ENCODE data around the gene COL4A5.
"Not testable (repeated sequence)": the region's sequence is repeated elsewhere in the genome, so short reads cannot be mapped to it uniquely, and the experiment has no call there.

COL4A5 gene

DNA sequence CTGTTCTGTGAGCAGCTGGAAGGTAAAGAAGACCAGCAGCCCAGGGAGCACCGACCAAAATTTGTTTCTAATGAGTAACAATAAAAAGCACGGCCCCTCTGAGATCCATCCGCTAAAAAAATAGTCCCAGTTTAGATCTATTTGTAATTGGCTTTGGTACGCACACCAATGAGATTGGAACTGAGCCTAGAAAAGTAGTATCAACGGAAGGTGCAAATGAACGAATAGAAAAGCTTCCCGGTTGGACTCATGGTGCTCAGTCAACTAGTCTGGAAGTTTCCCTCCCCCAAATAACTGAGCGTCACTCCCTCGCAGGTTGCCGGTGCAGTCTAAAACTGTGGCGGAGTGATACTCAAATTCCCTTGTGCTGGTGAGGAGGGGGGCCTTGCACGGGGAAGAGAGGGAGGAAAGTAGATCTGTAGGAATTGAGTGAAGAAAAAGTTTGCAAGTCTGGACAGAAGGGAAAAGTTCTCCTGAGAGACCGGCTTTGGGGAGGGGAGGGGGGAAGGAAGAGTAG lies at the start of gene COL4A5:
TSS of gene COL4A5 (plus strand) at position 413 of the 517 bp plus-strand sequence. CDS start 288 bp downstream, outside the sequence.
- DNase-seq (ENCODE audit: low read depth in 3 of 3) = no peak

DNA sequence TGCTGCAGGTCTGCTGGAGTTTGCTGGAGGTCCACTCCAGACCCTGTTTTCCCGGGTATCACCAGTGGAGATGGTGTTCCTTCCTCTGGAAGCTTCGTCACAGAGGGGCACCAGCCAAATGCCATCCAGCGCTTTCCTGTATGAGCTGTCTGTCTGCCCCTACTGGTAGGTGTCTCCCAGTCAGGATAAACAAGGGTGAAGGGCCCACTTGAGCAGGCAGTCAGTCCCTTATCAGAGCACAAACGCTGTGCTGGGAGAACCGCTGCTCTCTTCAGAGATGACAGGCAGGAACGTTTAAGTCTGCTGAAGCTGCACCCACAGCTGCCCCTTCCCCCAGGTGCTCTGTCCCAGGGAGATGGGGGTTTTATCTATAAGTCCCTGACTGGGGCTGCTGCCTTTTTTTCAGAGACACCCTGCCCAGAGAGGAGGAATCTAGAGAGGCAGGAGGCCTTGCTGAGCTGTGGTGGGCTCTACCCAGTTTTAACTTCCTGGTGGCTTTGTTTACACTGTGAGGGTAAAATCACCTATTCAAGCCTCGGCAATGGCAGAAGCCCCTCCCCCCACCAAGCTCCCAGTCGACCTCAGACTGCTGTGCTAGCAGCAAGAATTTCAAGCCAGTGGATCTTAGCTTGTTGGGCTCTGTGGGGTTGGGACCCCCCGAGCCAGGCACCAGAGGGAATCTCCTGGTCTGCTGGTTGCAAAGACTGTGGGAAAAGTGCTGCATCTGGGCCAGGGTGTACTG lies 48.5 kb upstream of the COL4A5 start:
- not testable (repeated sequence) for DNase-seq (ENCODE audit: low read depth in 3 of 3)

DNA sequence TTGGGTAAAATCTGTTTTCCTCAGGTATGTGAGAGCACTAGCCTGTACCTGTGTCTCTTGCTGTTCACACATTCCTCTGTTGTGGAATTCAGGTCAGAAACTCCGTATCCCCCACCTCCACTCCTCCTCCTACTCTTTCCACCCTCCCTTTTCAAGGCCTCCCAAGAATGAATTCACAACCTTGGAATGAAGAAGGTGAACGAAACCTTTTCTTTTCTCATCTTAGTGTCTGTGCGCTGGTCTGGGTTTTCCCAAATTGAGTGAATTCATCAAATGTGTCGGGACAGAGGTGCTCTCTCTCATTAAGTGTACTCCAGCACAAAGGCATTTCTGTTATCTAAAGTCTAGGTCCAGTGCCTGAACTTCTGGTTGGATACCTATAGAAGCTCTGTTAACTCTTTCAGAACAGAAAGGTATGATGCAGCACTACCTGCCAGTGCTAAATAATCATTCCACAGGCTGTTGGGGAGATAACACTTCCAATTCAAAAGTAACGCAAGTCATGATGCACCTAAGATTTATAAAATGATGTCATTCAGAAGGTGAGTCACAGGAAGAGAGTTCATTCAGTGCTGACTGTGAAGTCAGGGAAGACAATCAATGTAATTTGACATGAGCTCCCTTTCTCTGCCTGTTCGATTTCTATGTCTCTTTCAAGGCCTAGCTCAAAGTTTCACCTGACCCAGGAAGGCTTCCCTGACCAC lies 43.3 kb upstream of the COL4A5 start:
- DNase-seq (ENCODE audit: low read depth in 3 of 3) = no peak

DNA sequence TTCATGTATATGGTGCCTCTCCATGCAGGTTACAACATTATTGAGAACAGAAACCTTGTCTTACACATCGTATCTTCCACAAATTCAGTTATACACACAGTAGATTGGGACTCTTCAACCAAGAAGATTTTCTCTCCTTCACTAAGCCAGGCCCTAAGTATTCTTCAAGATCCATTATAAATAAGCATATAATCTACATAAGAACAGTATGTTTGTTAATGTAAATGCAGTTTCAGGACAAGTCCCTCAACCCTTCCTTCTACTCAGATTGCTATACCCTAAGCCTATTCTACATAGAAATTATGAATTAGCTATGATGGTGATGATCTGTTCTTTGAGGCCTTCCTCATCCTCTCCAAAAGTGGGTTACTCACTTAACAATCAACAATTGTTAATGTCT lies 42.7 kb upstream of the COL4A5 start:
- no peak for DNase-seq (ENCODE audit: low read depth in 3 of 3)

DNA sequence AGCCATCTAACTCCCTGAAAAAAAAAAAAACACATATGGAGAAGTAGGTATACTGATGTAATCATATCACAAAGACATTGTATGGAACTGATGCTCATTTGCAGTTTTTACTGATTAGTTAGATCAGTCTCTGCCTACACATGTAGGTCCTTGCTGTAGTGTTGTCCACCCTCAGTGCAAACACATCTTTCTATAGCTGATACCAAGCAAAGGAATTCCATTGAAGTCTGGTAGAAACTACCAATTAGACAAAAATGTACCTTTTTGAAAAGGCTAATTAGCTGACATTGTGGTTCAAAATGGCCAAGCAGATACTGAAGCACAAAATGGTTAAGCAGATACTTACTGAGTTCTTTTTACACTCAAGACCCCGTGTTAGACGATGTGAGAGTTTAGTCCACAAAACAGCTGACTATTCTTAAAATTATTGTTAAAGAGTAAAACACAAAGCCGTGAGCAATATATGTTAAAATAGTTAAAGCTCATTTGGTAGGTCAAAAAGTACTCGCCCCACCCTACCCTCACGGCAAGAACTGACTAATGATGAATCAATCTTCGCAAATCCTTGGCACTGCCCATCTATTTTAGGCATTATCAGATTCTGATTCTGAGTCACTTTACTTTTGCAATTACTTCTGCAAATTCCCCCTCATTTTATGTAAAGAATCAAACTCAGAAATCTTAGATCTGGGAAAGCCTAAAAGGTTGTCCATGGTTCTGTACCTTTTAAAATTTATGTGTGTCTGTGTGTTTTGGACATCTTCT lies 41.8 kb upstream of the COL4A5 start:
- no peak for DNase-seq (ENCODE audit: low read depth in 3 of 3)

DNA sequence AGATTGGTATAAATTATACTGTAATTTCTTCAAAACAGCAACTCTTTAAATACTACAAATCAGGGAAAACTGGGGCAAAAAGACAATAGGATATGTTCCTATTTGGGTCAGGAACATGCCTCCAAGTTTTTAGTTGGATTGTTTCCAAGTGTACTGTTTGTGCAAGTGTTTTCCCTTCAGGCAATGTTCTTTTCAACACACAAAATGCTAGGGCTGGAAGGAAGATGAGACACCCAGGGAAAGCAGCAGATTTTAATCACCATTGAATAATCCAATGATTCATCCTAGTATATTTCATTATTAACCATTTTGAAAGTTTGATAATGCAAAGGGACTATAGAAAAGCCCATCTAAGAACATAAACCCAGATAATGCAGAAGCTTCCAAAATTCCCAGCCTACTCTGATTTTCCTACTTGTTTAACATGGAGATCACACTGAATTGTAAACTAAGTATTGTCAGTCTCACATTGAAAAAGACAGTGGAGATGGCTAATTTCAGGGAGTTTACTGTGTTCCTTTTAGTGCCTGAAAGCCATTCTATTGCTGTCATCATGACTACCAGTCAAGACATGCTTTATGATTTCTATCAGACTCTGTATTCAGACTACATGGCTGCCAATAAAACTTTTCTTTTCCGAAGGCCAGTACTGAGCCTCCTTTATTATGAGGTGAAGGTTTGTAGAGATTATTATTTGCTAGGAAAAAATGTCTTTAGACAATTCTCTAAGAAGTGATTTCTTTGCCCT lies 40.0 kb upstream of the COL4A5 start:
- DNase-seq (ENCODE audit: low read depth in 3 of 3) = no peak

DNA sequence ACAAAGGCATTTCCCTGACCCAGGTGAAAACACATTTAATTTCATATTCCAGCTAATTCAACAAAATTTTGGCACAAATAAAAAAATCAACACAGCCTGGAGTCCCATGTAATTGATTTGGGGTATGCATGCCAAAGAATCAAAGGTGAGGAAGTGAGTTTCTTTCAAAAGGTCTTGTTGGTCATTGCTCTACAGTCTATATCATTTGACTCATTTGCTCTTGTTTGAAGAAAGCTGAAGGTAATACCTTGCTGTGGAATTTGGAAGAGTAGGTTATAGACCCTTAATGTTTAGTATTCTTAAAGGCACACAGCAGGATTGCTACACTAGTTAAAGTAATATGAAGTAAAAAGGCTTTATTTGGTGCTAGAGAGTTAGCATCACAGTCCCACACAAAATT lies 26.9 kb upstream of the COL4A5 start:
- no peak for DNase-seq (ENCODE audit: low read depth in 3 of 3)

DNA sequence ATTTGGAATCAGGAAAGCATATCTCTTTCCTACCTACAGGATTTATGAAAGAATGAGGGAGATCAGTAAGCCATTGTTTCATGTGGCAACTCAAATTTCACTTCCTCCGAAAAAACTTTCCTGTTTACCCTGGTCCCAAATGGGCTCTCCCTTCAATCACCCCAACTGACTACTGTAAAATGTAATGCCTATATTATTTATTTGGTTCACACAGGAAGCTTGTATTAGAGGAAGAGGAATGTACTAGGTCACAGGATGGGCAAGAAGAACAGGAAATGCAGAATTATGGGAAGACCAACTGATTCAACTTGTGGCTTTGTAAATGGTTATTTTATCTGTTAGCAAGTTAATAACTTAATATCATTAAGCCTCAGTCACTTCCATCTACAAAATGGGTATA lies 24.5 kb upstream of the COL4A5 start:
- DNase-seq (ENCODE audit: low read depth in 3 of 3) = no peak

DNA sequence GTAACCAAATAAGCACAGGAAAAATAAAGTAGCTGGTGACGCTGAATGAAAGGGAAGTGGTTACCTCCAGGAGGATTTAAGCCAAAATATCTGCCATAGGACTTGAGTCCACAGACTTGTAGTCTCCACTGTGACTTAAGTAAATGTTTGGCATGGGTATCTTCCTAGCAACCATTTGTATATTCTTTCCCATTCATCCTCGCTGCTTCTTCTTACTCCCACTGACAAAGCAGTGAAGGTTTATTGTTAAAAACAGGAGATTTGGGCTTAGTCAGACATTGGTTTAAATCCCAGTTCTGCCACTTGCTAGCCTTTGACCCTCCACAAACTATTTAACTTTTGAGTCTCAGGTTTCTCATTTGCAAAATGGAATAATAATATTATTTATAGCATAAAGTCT lies 23.7 kb upstream of the COL4A5 start:
- DNase-seq (ENCODE audit: low read depth in 3 of 3) = no peak

DNA sequence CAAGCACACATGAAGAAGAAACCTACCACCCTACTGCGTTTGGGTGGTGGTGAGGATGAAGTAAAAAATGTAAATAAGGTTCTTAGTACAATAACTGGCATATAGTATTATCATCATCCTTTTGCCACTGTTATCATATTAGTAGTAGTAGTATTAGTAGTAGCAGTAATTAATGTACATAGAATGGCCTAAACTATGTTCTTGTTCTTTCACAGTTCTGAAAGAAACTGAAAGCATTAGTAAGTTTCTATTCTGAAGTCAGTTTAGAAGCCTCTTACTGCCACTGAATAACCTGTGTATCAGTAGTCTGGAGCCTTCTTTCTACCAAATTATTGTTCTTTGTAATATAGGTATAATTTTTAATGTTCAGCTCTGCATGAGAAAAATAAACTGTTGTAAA lies 22.4 kb upstream of the COL4A5 start:
- DNase-seq (ENCODE audit: low read depth in 3 of 3) = no peak

DNA sequence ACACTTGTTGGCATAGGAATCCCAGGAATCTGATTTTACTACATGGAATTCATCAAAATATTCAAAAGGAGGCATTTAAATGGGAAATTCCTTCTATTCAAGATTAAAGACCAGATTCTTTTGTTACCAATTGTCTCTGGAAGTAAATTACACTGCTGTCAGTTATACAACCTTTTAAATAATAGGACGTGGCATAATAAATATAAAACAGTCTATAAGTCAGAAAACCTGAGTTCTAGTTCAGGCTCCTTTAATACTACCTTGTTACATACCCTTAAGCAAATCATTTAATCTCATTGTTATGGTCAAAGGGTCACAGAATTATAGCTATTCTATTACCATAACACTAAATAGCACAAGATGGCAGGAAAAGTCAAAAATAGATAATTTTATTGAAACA lies 20.2 kb upstream of the COL4A5 start:
- no peak for DNase-seq (ENCODE audit: low read depth in 3 of 3)

DNA sequence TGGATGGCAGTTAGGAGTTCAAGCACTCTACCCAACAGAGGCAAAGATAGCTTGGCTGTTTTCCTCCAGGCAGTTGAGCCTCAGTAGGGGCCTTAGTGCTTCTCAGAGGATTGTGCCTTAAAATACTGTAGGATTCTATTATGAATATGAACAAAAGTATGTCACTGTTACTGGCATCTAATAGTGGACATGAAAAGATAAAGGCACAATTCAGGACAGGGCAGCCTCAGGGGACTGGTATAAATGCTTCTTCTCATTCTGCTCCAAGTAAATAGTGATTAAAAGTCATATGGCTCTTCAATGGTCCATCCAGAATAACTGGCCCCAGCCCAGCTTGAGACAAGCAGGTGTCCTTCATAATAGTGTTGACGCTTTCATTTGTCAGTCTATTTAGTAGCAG lies 19.2 kb upstream of the COL4A5 start:
- no peak for DNase-seq (ENCODE audit: low read depth in 3 of 3)

DNA sequence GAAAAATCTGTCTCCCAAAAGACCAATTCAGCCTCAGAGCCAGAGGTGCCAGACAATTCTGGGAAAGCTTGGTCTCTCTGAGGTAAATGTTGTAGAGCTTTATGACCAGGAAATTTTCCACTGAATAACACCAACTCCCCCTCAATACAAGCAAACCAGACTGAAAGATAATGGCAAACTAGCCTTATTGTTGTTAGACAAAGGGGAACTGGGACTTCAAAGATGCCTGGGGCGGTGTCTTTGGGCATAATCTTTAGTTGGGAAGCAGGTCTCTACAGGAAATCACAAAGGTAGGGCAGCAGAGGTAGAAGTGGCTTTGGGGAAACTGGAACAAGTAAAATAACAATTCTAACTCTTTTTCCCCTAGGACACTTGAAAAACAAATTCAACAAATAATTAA lies 13.4 kb upstream of the COL4A5 start:
- DNase-seq (ENCODE audit: low read depth in 3 of 3) = no peak

DNA sequence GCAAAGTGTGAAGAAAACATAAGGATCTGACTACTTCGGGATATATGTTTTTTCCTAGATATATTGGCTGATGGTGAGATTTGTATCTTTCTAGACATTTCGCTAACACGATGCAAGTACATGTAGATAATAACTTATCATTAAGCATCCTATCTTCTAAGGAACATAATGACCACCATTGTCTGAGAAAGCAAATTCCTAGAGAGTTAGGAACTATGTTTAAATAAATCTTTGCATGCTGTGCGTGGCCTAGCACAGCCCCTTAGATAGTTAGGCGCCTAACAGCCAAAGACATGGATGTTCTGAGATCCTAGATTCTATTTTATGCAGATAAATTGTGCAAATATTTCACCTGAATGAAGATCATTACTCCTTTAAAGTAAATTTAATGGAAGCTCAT lies 4.4 kb upstream of the COL4A5 start:
- DNase-seq (ENCODE audit: low read depth in 3 of 3) = no peak

DNA sequence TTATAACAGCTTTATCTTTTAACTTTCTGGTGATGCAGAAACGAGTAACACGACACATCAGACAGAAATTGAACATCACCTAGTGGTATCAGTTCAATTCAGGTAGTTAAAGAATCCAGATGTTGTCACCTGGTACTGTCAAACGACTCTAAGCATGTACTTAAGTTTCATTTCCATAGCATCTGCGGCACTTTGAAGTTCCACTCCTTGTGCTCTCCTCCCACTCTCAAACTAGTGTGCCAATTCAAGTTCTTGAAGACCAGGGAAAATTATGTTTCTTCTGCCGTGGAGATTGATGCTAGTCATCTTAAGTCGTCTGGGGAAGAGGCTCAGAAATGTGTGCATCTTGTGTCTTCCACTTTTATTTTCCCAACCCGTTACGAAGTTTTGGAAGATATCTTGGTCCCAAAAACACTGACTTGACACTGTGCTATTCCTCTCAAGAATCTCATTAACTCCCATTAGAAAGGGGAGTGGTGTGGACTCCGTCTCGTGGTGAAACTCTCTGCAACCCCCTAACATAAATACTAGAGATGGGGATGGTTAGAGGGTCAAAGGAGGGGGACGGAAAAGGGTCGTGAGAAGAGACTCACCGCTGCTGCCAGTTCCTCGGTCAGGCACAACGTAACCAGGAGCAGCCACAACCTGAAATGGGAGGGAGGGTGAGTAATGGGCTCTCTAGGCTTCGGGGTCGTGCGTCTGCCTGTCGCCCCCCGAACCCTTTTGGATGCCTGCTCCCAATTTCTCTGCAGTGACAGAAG lies 2.1 kb upstream of the COL4A5 start:
- DNase-seq (ENCODE audit: low read depth in 3 of 3) = no peak

DNA sequence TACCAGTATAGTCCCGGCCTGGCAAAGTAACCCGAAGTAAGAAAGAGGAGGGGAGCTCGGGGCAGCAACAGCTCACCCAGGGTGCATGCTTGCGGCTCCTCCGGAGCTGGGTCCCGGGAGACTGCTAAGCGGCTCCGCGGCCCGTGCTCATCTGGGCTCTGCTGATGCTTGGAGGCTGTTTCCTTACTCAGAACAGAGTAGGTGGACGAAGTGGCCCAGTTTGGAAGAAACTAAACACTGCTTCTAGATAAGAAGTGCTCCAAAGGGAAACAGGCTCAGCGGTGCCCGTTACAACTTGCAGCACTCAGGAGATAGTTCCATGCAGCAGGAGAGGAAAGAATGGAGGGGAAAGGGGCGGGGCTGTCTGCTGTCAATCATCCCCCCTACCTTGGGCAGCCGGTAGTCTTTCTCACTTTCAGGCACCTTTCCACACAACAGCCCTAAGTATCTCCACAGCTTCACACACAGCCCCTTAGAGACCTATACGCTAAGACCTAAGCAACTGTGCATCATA lies 1.5 kb upstream of the COL4A5 start, which contains the start of gene COL4A6:
TSS of gene COL4A6 (minus strand) at position 313 of the 514 bp plus-strand sequence. CDS start at position 87, 226 bp downstream.
- DNase-seq (ENCODE audit: low read depth in 3 of 3) = no peak

DNA sequence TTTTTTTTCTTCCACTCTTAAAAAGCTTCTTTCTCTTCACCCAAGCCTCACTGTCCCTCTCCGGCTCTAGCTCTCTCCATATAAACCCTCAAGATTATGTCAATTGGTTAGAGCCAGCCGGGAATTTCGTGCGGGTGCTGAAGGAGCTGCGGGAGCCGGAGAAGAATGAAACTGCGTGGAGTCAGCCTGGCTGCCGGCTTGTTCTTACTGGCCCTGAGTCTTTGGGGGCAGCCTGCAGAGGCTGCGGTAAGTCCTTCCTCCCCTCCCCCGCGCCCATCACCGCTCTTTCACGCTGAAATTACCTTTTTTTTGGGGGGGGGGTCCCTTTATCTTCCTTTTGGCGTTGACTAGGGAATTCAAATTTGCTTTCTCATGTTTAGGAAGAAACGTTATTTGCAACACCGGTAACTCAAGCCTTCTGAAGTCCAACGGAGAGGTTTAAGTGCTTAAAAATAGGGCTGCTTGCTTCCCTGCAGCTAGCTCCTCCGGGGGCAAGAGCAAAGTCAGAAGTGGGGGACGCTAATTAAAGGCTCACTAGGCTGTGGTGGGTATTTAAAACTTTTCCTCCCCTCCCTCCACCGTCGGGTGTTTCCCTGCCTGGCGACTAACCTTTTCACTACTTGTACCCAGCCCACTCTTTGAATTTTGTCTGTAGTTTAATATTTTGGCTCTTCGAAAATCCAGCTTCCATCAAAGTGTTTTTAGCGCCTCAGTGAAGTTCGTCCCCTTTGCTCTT lies 491 bp downstream of the COL4A5 start:
- no peak for DNase-seq (ENCODE audit: low read depth in 3 of 3)

DNA sequence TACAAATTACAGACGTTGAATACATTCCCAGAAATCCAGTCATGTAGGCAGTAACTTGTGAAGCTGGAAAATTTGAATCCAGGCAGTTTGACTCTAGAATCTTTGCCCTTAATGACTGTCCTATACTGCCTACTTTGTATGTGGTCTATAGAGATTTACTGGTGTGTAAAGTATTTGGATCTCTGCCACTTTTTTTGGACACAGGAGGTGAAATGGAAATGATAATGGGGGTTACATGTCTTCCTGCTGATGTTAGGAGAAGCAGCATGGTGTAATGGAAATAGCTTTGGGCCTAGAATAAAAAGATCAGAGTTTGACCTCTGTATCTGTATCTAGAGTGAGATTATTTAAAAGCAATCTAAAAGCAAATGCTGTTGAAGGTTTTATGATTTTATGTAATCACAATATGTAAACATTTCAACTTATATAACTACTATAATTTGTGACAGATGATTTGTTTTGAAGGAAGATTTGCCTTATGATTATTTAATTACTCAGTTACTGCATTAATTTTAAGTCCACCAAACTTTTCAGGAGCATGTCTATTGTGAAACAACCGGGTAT lies 3.3 kb downstream of the COL4A5 start:
- DNase-seq (ENCODE audit: low read depth in 3 of 3) = no peak

DNA sequence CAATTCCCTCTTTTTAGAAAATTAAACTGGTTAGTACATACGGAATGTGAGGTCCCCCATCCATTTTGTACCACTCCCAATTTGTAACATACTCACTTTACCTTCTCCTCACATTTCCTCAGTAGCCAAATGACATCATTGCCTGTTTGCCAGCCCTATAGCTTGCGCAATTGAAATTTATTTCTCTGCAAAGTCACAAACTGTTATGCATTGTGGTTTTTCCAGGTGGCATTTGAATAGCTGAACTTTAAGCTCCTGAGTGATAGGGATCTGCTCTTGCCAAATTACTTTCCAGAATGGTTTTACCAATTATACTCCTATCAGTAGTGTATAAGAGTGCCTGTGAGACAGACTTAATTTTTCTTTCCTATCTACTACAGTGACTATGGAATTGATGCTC lies 7.7 kb downstream of the COL4A5 start:
- no peak for DNase-seq (ENCODE audit: low read depth in 3 of 3)

DNA sequence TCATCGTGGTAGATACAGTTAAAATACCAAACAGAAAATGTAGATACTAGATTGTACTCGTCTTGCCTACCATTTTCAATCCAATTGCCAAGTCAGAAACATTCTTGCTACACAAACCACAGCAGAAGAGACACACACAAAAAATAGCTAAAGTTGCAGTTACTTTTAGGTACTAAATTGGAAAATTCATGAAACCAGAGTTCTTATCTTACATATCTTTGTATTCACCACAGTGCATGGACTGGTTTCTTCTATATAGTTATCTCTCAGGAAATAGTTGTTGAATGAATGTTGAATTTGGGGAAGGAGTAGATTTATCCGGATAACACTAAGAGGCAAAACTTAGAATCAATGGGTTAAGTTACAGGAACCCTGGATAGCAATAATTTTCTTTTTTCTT lies 14.2 kb downstream of the COL4A5 start:
- no peak for DNase-seq (ENCODE audit: low read depth in 3 of 3)
